Endothelial cell of umbilical vein (primary cell): Measurements from ENCODE around the gene XIST. TPM values are rescaled to one million over a fixed set of nuclear protein-coding genes. Genes with fewer than 3 reads are reported as not detected.

Experiments
- BruUV-seq: library from RNA; stranded (reverse); fragments of 400-500 nt; replicated peaks from 2 replicates; lab custom pipeline; 2021; lab: Mats Ljungman, UMichigan
- CTCF ChIA-PET: fragments of 300-600, 350-600 bp; sonication (Branson Sonifier 250); formaldehyde crosslinking; loops from one replicate; lab custom pipeline; 2021; ENCODE audit warnings: antibody characterized with exemption, inconsistent platforms; lab: Charles Lee
- POLR2A ChIA-PET: fragments of 300-600, 350-600 bp; sonication (Branson Sonifier 250); formaldehyde crosslinking; loops from one replicate; lab custom pipeline; 2021; ENCODE audit warnings: antibody characterized with exemption, inconsistent platforms; lab: Charles Lee
- DNase-seq: peaks from one replicate; pipeline ENCODE4 v3.0.0-alpha.2; 2011; ENCODE audit warnings: low read depth, low spot score
- FAIRE-seq: peaks from 2 replicates; lab custom pipeline; 2011; peaks lifted over from hg19 to GRCh38; lab: Jason Lieb, UNC
- H2AFZ ChIP-seq: 2 replicates; pipeline ENCODE4 v1.6.0; 2012; ENCODE audit warnings: low read depth, low read length, control low read depth, inconsistent platforms
- H3K27ac ChIP-seq: 2 replicates; pipeline ENCODE4 v1.5.1; 2011; ENCODE audit warnings: low read depth, mild to moderate bottlenecking, control low read depth, low read length, moderate library complexity; ENCODE audit not compliant: insufficient read depth
- H3K27me3 ChIP-seq, 2 experiments: 2 replicates each; pipeline versions ENCODE4 v1.6.0 to v1.6.1; 2011; ENCODE audit warnings: low read length in 2 of 2, mixed read lengths in 1 of 2; ENCODE audit not compliant: control insufficient read depth in 2 of 2, insufficient read depth in 2 of 2
- H3K36me3 ChIP-seq, 2 experiments: 2 replicates in 1 of 2; 3 replicates in 1 of 2; pipeline ENCODE4 v1.5.1; 2011; ENCODE audit warnings: low read length in 2 of 2, mild to moderate bottlenecking in 1 of 2, moderate library complexity in 1 of 2; ENCODE audit not compliant: control insufficient read depth in 2 of 2, insufficient read depth in 2 of 2; ENCODE audit errors: extremely low read depth in 1 of 2
- H3K4me1 ChIP-seq: 3 replicates; pipeline ENCODE4 v1.5.1; 2011; ENCODE audit warnings: mild to moderate bottlenecking, low read length; ENCODE audit not compliant: control insufficient read depth, insufficient read depth; ENCODE audit errors: extremely low read depth
- H3K4me2 ChIP-seq: 2 replicates; pipeline ENCODE4 v1.6.1; 2011; ENCODE audit warnings: low read length, control low read depth, mixed read lengths; ENCODE audit not compliant: insufficient read depth
- H3K4me3 ChIP-seq, 3 experiments: fragments of 200-600 bp in 1 of 3; sonication (generic), shearing (Covaris generic) in 1 of 3; replicated peaks in 1 of 3; 2 replicates each; pipeline ENCODE4 v1.5.1; 2011 to 2016; ENCODE audit warnings: control low read depth in 3 of 3, low read length in 3 of 3, mild to moderate bottlenecking in 2 of 3, inconsistent platforms in 1 of 3, low read depth in 1 of 3, moderate library complexity in 1 of 3; ENCODE audit not compliant: insufficient read depth in 1 of 3
- H3K79me2 ChIP-seq: 2 replicates; pipeline ENCODE4 v1.6.0; 2012; ENCODE audit warnings: low read length, inconsistent platforms; ENCODE audit not compliant: control insufficient read depth, insufficient read depth
- H3K9ac ChIP-seq: replicated peaks from 2 replicates; pipeline ENCODE3; 2011; ENCODE audit warnings: low read length, control low read depth; ENCODE audit not compliant: insufficient read depth; ENCODE audit errors: extremely low read depth
- H3K9me1 ChIP-seq: replicated peaks from 3 replicates; pipeline ENCODE4 v1.6.0; 2011; ENCODE audit warnings: mild to moderate bottlenecking, low read length; ENCODE audit not compliant: control insufficient read depth, insufficient read depth; ENCODE audit errors: extremely low read depth
- H3K9me3 ChIP-seq: replicated peaks from 2 replicates; pipeline ENCODE4 v1.5.1; 2012; ENCODE audit warnings: low read length, inconsistent platforms; ENCODE audit not compliant: control insufficient read depth, insufficient read depth
- H4K20me1 ChIP-seq: replicated peaks from 2 replicates; pipeline ENCODE3; 2011; ENCODE audit warnings: mild to moderate bottlenecking, low read length; ENCODE audit not compliant: control insufficient read depth, insufficient read depth; ENCODE audit errors: extremely low read depth
- EZH2 ChIP-seq: IDR thresholded peaks from 2 replicates; pipeline ENCODE4 v1.6.1; 2012; ENCODE audit warnings: borderline replicate concordance, low read depth, mild to moderate bottlenecking, moderate library complexity, low read length, inconsistent platforms; ENCODE audit not compliant: severe bottlenecking
- FOS ChIP-seq: IDR thresholded peaks from 2 replicates; pipeline ENCODE4 v1.6.1; 2011; ENCODE audit warnings: mild to moderate bottlenecking, low read length, moderate library complexity, borderline replicate concordance; ENCODE audit not compliant: insufficient read depth
- GATA2 ChIP-seq: IDR thresholded peaks from 2 replicates; pipeline ENCODE4 v1.7.0; 2011; ENCODE audit warnings: low read depth, mild to moderate bottlenecking, moderate library complexity, mixed read lengths, low read length; ENCODE audit not compliant: insufficient read length, insufficient read depth
- JUN ChIP-seq: IDR thresholded peaks from 2 replicates; pipeline ENCODE4 v1.6.1; 2011; ENCODE audit warnings: borderline replicate concordance, low read depth; ENCODE audit not compliant: insufficient read length, insufficient read depth
- MAX ChIP-seq: IDR thresholded peaks from 2 replicates; pipeline ENCODE4 v1.6.1; 2011; ENCODE audit not compliant: insufficient read depth, insufficient read length
- MYC ChIP-seq: IDR thresholded peaks from one replicate; pipeline ENCODE4 v1.6.1; 2011; ENCODE audit warnings: mild to moderate bottlenecking, low read depth, low read length
- POLR2A ChIP-seq: IDR thresholded peaks from 2 replicates; pipeline ENCODE4 v1.6.1; 2012; ENCODE audit warnings: low read depth, mild to moderate bottlenecking, control low read depth, low read length
- POLR2AphosphoS5 ChIP-seq: IDR thresholded peaks from 2 replicates; pipeline ENCODE4 v1.6.1; 2012; ENCODE audit warnings: low read depth, mild to moderate bottlenecking, control low read depth, low read length, moderate library complexity; ENCODE audit not compliant: insufficient read depth
- dilution Hi-C: fragments of 300-500 bp; cut with MboI; formaldehyde crosslinking; loops from one replicate; pipeline ENCODE4 v1.15.0; 2019; ENCODE audit warnings: low sequenced_read_pairs; ENCODE audit not compliant: extremely low pct_ligation_motif_present
- intact Hi-C: fragments of 100-400 bp; cut with micrococcal nuclease; formaldehyde crosslinking; loops from one replicate; pipeline ENCODE4 v1.10.0; 2022
- polyA plus RNA-seq, 4 experiments: library from polyadenylated mRNA; depleted of rRNA in 3 of 4; stranded (reverse) in 3 of 4; unstranded in 1 of 4; fragments of >200 nt; gene quantifications; 2 replicates each; pipeline versions ENCODE4 v1.2.1 to v1.2.3, GENCODE V29; 2011 to 2012; ENCODE audit warnings: missing spikeins in 1 of 4
- small RNA-seq: library from RNA; depleted of rRNA; stranded (forward); fragments of <200 nt; gene quantifications from one replicate; pipeline ENCODE3, GENCODE V24; 2012; ENCODE audit warnings: low replicate concordance, low read depth; ENCODE audit not compliant: insufficient read depth, insufficient read length
- total RNA-seq: library from RNA; stranded (reverse); gene quantifications from 2 replicates; pipeline ENCODE4 v1.2.3, GENCODE V29; 2021
- TF ChIP-seq, protein P1 (sequence below), 2 donors: IDR thresholded peaks; 1 replicate in 1 of 2; 2 replicates in 1 of 2; pipeline ENCODE4 v1.5.1; 2011; ENCODE audit warnings: low read length in 2 of 2, mild to moderate bottlenecking in 2 of 2, moderate library complexity in 2 of 2, control low read depth in 1 of 2, inconsistent platforms in 1 of 2, low read depth in 1 of 2; ENCODE audit not compliant: insufficient read depth in 1 of 2; ENCODE audit errors: extremely low read depth in 1 of 2

Gene XIST
- total and polyA plus RNA-seq, 2 donors (not counting 3 experiments of a cell fraction or from before 2014, with no cell fraction given): 0.03 to 0.07 TPM

DNA sequence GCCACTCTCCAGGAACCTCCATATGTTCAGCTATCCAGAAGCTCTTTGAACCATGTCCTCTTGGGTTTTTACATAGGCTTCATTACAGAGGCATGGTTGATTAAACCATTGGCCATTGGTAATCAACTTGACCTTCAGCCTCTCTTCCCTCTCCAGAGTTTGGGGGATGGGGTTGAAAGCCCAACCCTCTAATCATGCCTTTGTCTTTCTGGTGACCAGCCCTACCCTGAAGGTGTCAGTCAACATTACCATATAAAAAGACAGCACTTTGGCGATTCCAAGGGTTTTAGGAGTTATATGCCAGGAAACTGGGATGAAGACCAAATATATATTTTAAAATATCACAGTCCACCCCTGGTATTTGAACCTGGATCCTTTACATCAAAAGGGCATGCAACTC, 67.0 kb downstream of the XIST start:
- BruUV-seq: no TSS peak
- FAIRE-seq (no peak), DNase-seq (no peak)
- Histone ChIP-seq H3K79me2 (no peaks in the 10 kb centered on the region), H3K9ac (no peak overlapping the region), H3K9me1 (no peaks in the 10 kb centered on the region), H3K4me1 (no peaks in the 10 kb centered on the region), H3K4me2 (no peak overlapping the region), H3K9me3 (no peaks in the 10 kb centered on the region), H3K4me3 (no peak overlapping the region), H2AFZ (no peak overlapping the region), H3K36me3 (no peaks in the 10 kb centered on the region), H3K27me3 (no peaks in the 10 kb centered on the region), H4K20me1 (no peaks in the 10 kb centered on the region), H3K27ac (no peak overlapping the region)
- ChIA-PET CTCF (no interaction called here), POLR2A (no interaction called here)
- TF ChIP-seq GATA2: no peak
- TF ChIP-seq MYC: no peak
- no peak for TF ChIP-seq POLR2AphosphoS5
- TF ChIP-seq, protein P1, sequence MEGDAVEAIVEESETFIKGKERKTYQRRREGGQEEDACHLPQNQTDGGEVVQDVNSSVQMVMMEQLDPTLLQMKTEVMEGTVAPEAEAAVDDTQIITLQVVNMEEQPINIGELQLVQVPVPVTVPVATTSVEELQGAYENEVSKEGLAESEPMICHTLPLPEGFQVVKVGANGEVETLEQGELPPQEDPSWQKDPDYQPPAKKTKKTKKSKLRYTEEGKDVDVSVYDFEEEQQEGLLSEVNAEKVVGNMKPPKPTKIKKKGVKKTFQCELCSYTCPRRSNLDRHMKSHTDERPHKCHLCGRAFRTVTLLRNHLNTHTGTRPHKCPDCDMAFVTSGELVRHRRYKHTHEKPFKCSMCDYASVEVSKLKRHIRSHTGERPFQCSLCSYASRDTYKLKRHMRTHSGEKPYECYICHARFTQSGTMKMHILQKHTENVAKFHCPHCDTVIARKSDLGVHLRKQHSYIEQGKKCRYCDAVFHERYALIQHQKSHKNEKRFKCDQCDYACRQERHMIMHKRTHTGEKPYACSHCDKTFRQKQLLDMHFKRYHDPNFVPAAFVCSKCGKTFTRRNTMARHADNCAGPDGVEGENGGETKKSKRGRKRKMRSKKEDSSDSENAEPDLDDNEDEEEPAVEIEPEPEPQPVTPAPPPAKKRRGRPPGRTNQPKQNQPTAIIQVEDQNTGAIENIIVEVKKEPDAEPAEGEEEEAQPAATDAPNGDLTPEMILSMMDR (IDR thresholded peaks at IDR 0.05; ENCODE audit: extremely low read depth in 1 of 2, insufficient read depth in 1 of 2, low read depth in 1 of 2, low read length in 2 of 2): no peak
- TF ChIP-seq POLR2A: no peak
- TF ChIP-seq JUN: no peak
- TF ChIP-seq EZH2: no peak
- no peak for TF ChIP-seq MAX
- TF ChIP-seq FOS: no peak
- dilution Hi-C loops: no loop called here
- intact Hi-C loops: no loop called here

Small RNAs within 50 kb of the gene (small RNA-seq; reads per million reads assigned to genes)
- not detected for gene RF01880
